Mucosa of descending colon (tissue), 3 donors: Measurements from ENCODE around the gene HBA1. TPM values are rescaled to one million over a fixed set of nuclear protein-coding genes. Genes with fewer than 3 reads are reported as not detected.
"Not testable (repeated sequence)": the region's sequence is repeated elsewhere in the genome, so short reads cannot be mapped to it uniquely, and the experiment has no call there.

ENCODE experiments used
- ATAC-seq: fragments of 200-7000 bp; cut with Tn5 transposase; one replicate; pipeline ENCODE4 v1.9.1; 2020; ENCODE audit warnings: mild to moderate bottlenecking, moderate library complexity
- DNase-seq, 3 donors: peaks; one replicate each; pipeline ENCODE4 v3.0.0-alpha.2; 2020
- H3K36me3 ChIP-seq: fragments of 200-600 bp; one replicate; pipeline ENCODE4 v1.8.0; 2021; ENCODE audit warnings: low read depth, mild to moderate bottlenecking
- H3K4me1 ChIP-seq: fragments of 200-600 bp; one replicate; pipeline ENCODE4 v1.8.0; 2021; ENCODE audit warnings: low read depth, mild to moderate bottlenecking
- H3K4me3 ChIP-seq: fragments of 200-600 bp; one replicate; pipeline ENCODE4 v1.8.0; 2021; ENCODE audit warnings: mild to moderate bottlenecking
- H3K9me3 ChIP-seq: fragments of 200-600 bp; one replicate; pipeline ENCODE4 v1.8.0; 2021; ENCODE audit warnings: mild to moderate bottlenecking
- CTCF ChIP-seq: fragments of 200-600 bp; IDR thresholded peaks from one replicate; pipeline ENCODE4 v1.8.0; 2022; ENCODE audit warnings: antibody characterized with exemption, mild to moderate bottlenecking
- intact Hi-C, 2 donors: fragments of 100-400 bp; cut with DNase I in 1 of 2; cut with micrococcal nuclease in 1 of 2; formaldehyde crosslinking; loops; one replicate each; pipeline versions ENCODE4 v1.11.0 to v1.11.1; 2022; cut with DNase I, micrococcal nuclease
- total RNA-seq, 3 donors: library from RNA; stranded (reverse); fragmentation: NEBNext Ultra II Directional in 2 of 3; extraction: Animal tissue kit (Norgen Biotek cat#: 25700) in 2 of 3; gene quantifications; one replicate each; pipeline versions ENCODE4 v1.2.1 to v1.2.4, GENCODE V29; 2021 to 2023
- donor health status: DM: no; HTN: no; CAD: no; lungs with moderate emphysema.
- donor health status: DM: no; HTN: no; CAD: no.
- donor health status: DM: no; HTN: yes; CAD: no.

Gene HBA1
- total RNA-seq, 3 donors from 2014 or later = 4.3 to 8.5 TPM; not detected in 1

DNA sequence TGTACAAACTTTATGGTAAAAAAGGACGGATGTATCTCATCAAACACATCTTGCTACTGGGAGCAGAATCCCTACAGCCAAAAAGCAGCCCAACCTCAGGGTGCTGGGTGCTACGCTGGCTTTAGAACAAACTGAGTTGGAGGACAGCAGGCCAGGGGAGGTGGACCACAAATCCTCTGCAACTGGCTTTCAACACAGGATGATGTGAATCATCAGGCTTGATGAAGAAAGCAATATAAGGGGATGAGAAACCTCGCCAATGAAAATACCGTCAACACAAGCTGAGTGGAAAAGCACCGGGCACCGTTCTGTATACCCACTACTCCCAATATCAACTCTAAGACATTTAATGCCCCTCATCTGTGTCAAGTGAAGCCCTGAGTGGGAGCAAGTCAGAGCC lies 18.0 kb downstream of the HBA1 start:
- Histone ChIP-seq H3K36me3 (peaks cover 14% of the 10 kb centered on the region), H3K9me3 (no peaks in the 10 kb centered on the region), H3K4me3 (no peak overlapping the region), H3K4me1 (no peaks in the 10 kb centered on the region)
- no peak for TF ChIP-seq CTCF
- intact Hi-C loops = no loop called here
- ATAC-seq (no peak), DNase-seq (no peak)

GRCh38 chr16:200388-200787 lies 23.9 kb downstream of the HBA1 start:
- TF ChIP-seq CTCF = no peak
- Histone ChIP-seq H3K36me3 (peaks cover 12% of the 10 kb centered on the region), H3K9me3 (no peaks in the 10 kb centered on the region), H3K4me1 (no peaks in the 10 kb centered on the region), H3K4me3 (no peak overlapping the region)
- DNase-seq (no peak), ATAC-seq (no peak)
- intact Hi-C loops = no loop called here

- intact Hi-C loops = no loop called here
- no peak for ATAC-seq
- TF ChIP-seq CTCF = no peak
- H3K4me1 ChIP-seq = no peaks in the 10 kb centered on the region
- no peaks in the 10 kb centered on the region for H3K9me3 ChIP-seq
- no peak overlapping the region for H3K4me3 ChIP-seq
- H3K36me3 ChIP-seq = peaks cover 13% of the 10 kb centered on the region
- no peak for DNase-seq
These were observed 26.8 kb downstream of the HBA1 start for GRCh38 chr16:203246-203645.

DNA sequence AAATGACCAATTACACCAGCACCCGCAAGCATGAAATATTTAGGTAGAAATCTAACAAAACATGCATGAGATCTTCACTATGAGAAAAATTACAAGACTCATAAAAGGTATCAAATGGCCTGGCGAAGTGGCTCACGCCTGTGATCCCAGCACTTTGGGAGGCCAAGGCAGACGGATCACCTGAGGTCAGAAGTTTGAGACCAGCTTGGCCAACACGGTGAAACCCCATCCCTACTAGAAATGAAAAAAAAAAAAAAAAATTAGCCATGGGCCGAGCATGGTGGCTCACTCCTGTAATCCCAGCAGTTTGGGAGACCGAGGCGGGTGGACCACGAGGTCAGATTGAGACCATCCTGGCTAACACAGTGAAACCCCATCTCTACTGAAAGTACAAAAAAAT lies 27.6 kb downstream of the HBA1 start:
- ATAC-seq, H3K4me3 ChIP-seq, H3K4me1 ChIP-seq, intact Hi-C loops, DNase-seq, H3K9me3 ChIP-seq: not testable (repeated sequence)
- peaks cover 13% of the 10 kb centered on the region for H3K36me3 ChIP-seq

DNA sequence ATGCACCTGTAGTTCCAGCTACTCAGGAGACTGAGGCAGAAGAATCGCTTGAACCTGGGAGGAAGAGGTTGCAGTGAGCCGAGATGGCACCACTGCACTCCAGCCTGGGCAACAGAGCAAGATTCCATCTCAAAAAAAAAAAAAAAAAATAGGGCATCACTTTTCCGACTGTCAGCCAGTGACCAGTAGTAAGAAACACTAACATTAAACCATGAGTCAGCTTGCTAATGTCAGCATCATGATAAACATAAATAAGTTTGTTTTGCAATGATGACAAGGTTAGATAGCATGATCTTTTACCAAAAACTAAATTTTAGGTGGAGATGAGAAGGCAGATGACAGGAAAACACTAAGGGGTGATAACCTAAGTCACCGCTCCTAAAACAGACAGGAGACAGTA lies 32.9 kb downstream of the HBA1 start:
- ATAC-seq, H3K4me1 ChIP-seq, intact Hi-C loops, H3K9me3 ChIP-seq, DNase-seq, H3K4me3 ChIP-seq: not testable (repeated sequence)
- H3K36me3 ChIP-seq = peaks cover 13% of the 10 kb centered on the region

- H3K4me1 ChIP-seq, H3K4me3 ChIP-seq, H3K9me3 ChIP-seq, intact Hi-C loops, DNase-seq, ATAC-seq, H3K36me3 ChIP-seq: not testable (repeated sequence)
These were observed 35.2 kb downstream of the HBA1 start for GRCh38 chr16:211631-212180.

DNA sequence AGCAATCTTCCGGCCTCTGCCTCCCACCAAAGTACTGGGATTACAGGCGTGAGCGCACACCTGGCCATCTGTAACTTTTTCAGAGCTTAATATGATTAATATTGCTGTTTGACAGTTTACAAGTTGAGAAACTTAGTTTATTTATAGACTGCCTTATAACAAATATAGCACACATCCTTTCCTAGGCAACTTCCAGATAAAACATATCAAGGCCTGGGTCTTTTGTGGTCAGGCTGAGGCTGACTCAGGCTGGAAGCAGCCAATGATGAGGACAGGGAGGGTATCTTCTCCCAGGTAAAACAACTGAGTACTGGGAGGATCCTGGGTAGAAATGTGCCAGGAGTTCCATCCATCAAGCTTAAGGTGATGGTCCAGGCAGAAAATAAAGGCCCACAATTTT lies 36.5 kb downstream of the HBA1 start:
- no peak overlapping the region for H3K4me3 ChIP-seq
- DNase-seq (no peak), ATAC-seq (no peak)
- no peaks in the 10 kb centered on the region for H3K9me3 ChIP-seq
- H3K4me1 ChIP-seq = no peaks in the 10 kb centered on the region
- TF ChIP-seq CTCF = no peak
- H3K36me3 ChIP-seq = no peaks in the 10 kb centered on the region
- intact Hi-C loops = no loop called here
